GM12874 (cell line): ENCODE measurements around the gene LATS2.

ENCODE experiments used
- TF ChIP-seq, protein P1 (sequence below): IDR thresholded peaks from 2 replicates; pipeline ENCODE4 v1.5.1; 2011; ENCODE audit warnings: low read depth, mild to moderate bottlenecking, control low read depth, low read length, moderate library complexity; ENCODE audit not compliant: insufficient read depth

Gene LATS2

DNA sequence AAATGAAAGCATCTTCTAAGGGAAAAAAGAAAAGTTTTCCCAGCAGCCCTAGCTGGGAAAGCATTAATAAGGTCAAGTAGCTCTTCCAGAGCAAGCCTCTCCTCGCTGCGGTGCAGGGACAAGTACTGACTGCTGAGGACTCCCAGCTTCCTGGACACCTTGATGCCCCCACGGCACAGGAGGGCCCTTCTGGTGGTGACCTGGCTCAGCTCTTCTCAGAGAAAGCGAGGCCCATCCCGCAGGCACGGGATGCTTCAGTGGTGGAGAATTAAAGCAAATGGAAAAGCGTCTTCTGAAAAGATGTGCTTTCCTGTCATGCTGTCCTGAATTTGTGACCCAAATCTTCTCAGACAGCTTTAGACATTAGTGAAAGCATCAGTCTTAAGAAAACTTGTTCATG lies 38.8 kb upstream of the LATS2 start:
- TF ChIP-seq, protein P1, sequence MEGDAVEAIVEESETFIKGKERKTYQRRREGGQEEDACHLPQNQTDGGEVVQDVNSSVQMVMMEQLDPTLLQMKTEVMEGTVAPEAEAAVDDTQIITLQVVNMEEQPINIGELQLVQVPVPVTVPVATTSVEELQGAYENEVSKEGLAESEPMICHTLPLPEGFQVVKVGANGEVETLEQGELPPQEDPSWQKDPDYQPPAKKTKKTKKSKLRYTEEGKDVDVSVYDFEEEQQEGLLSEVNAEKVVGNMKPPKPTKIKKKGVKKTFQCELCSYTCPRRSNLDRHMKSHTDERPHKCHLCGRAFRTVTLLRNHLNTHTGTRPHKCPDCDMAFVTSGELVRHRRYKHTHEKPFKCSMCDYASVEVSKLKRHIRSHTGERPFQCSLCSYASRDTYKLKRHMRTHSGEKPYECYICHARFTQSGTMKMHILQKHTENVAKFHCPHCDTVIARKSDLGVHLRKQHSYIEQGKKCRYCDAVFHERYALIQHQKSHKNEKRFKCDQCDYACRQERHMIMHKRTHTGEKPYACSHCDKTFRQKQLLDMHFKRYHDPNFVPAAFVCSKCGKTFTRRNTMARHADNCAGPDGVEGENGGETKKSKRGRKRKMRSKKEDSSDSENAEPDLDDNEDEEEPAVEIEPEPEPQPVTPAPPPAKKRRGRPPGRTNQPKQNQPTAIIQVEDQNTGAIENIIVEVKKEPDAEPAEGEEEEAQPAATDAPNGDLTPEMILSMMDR = no peak

DNA sequence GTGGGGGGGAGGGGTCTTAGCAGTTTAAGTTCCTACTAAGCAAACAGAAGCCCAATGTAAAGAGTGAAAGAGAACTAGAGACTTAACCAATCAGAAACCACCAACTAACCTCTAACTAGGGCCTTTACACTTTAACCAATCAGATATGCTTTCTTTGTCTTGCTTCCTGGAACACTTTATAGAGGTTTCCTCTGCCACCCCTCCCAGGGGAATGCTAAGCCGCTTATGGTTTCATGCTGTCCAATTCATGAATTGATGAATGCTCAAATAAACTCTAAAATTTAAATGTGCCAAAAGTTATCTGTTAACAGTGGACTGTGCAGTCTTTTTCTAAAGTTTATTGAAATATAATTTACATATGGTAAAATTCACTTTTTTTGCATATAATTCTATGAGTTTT lies 33.9 kb upstream of the LATS2 start:
- TF ChIP-seq, protein P1 = no peak

DNA sequence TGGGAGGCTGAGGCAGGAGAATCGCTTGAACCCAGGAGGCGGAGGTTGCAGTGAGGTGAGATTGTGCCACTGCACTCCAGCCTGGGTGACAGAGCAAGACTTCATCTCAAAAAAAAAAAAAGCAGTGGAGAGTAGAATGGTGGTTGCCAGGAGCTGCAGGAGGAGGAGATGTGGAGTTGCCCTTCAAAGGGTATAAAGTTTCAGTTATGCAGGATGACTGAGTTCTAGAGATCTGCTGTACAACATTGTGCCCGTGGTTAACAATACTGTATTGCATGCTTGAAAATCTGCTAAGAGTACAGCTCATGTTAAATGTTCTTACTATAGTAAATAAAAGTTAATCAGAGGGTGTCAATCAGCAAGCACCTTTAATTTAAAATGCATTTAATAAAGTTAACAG lies 28.4 kb upstream of the LATS2 start:
- TF ChIP-seq, protein P1 = no peak

DNA sequence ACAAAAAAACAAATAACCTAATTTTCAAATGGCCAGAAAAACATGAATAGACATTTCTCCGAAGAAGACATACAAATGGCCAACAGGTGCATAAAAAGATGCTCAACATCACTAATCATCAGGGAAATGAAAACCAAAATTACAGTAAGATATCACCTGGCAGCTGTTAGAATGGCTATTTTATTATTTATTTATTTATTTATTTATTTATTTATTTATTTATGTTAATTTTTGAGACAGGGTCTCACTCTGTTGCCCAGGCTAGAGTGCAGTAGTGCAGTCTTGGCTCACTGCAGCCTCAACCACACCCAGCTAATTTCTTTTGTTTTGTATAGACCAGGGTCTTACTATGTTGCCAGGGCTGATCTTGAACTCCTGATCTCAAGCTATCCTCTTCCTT lies 27.1 kb upstream of the LATS2 start:
- TF ChIP-seq, protein P1 = no peak

DNA sequence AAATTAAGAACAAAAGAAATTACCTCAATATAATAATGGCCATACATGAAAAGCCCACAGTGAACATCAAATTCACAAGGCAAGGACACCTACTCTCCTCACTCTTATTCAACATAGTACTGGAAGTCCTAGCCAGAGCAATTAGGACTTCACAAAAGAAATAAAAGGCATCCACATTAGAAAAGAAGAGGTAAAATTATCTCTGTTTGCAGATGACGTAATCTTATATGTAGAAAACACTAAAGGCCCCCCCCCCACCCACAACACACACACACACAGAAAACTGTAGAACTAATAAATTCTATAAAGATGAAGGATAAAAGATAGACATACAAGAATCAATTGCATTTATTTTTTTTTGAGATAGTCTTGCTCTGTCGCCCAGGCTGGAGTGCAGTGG lies 25.5 kb upstream of the LATS2 start:
- TF ChIP-seq, protein P1 = no peak

DNA sequence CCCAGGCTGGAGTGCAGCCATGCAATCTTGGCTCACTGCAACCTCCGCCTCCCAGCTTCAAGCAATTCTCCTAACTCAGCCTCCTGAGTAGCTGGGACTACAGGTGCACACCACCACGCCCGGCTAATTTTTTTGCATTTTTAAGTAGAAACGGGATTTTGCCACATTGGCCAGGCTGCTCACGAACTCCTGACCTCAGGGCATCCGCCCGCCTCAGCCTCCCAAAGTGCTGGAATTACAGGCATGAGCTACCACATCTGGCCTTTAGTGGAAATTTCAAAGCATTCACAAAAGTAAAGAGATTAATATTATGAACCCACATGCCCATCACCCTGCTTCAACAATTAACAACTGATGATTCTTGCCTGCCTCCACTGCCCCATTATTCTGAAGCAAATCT lies 20.5 kb upstream of the LATS2 start:
- TF ChIP-seq, protein P1 = no peak

DNA sequence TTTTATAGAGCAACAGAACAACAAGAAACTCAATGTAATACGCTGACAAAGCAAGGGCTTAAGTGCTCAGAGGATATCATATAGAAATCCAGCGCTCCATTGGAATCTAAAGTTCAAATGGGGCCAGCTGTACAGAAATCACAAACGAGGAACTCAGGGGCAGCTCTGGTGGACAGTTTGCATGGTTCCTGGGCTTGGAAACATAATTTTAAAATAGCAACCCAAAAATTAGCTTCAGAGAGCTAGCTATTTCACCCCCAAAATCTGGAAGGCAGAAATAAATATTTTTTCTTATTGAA lies 19.2 kb upstream of the LATS2 start:
- TF ChIP-seq, protein P1 = no peak
